Measurements from ENCODE around the gene TAF6L.
"Not testable (repeated sequence)": the region's sequence is repeated elsewhere in the genome, so short reads cannot be mapped to it uniquely, and the experiment has no call there.

Gene TAF6L

GRCh38 chr11:62771144-62772021 is at the start of gene TAF6L:
TSS of gene TAF6L (plus strand) at chr11:62771396. CDS start at chr11:62775784, 4,388 bp downstream.
- peak; percentile 91 for DNase-seq (ENCODE audit: low read depth)

GRCh38 chr11:62721994-62722393 is 49.2 kb upstream of the TAF6L start:
- no peak for DNase-seq (ENCODE audit: low read depth)

GRCh38 chr11:62724171-62724570 is 47.0 kb upstream of the TAF6L start:
- no peak for DNase-seq (ENCODE audit: low read depth)

DNA sequence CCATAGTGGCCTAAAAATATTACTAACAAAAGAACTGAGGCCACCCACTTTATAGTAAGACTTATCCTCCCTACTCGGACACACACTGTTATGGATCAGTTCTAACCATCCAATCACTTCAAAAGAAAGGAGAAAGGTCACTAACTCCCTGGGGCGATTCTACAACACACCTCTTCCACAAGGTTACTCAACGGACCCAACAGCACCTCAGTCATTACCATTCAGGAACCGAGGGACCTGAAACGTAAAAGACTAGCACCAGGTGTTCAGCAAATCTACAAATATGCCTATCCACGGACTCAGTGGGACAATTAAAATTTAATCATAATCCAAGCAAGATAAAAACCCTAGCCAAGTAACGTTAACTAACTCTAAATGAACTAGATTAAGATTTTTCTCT is 45.5 kb upstream of the TAF6L start:
- DNase-seq (ENCODE audit: low read depth), result no peak

DNA sequence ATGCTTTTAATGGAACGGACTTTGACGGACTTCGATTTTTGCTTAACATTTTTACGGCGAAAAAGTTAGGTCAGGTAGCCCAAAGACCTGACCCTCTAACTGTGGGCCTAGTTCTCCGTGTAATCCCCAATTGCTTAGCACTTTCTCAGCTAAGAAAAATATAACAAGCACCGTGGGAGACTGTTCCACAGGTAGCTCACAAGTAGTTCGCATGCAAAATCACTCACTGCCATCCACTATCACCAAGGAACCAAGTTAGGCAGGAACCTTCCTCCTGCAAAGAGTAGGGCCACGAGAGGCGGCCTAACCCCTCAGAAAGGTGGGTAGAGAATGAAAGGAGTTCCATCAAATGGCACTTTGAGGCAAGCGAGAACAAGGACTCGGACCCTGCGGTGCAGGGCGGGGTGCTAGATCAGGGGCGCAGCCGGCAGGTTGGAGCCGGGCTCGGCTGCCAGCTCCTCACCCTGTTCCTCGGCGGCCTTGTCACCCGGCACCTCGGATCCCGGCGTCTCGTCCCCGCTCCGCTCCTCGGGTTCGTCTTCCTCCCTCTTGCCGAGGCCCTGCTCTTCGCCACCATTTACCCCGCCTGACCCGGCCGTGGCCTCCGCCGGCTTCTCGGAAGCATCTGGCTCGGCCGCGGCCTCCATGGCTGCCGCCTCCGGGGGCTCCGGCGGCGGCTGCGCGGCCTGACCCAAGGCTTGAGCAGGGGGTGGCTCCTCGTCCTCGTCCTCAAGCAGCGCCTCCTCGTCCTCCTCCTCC is 44.9 kb upstream of the TAF6L start:
- no peak for DNase-seq (ENCODE audit: low read depth)

- no peak for DNase-seq (ENCODE audit: low read depth)
Observed at GRCh38 chr11:62726915-62727164, 44.4 kb upstream of the TAF6L start.

- DNase-seq (ENCODE audit: low read depth), result peak; percentile 94
Observed at GRCh38 chr11:62727165-62727871, 43.9 kb upstream of the TAF6L start, which contains the start of gene HNRNPUL2. TSS of gene HNRNPUL2 (minus strand) at chr11:62727457. CDS start at chr11:62727156, 301 bp downstream.

GRCh38 chr11:62727872-62728170 is 43.4 kb upstream of the TAF6L start:
- peak; percentile 49 for DNase-seq (ENCODE audit: low read depth)

GRCh38 chr11:62728171-62728988 is 42.8 kb upstream of the TAF6L start, which contains the start of gene TTC9C:
TSS of gene TTC9C (plus strand) at chr11:62728486. CDS start at chr11:62728849, 363 bp downstream.
- peak; percentile 60 for DNase-seq (ENCODE audit: low read depth)

GRCh38 chr11:62730076-62730475 is 41.1 kb upstream of the TAF6L start:
- not testable (repeated sequence) for DNase-seq (ENCODE audit: low read depth)

- no peak for DNase-seq (ENCODE audit: low read depth)
Observed at GRCh38 chr11:62732830-62733229, 38.4 kb upstream of the TAF6L start.

DNA sequence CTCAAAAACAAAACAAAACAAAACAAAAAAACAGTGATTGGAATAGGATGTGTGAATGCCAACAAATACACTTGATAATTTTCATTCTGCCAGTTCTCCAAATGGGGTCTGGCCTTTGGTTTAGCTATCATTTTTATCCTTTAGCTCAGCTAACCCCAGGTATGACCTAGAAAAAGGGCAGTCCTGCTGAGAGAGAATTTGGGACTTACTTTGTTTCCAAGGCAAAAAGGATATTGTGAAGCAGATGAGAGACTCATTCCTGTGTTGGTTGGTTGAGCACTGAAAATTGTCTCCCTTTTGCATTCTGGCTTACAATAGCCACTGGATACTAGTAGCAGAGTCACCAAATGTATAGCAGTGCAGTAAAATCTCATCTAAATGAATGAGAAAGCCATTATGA is 34.0 kb upstream of the TAF6L start:
- no peak for DNase-seq (ENCODE audit: low read depth)

DNA sequence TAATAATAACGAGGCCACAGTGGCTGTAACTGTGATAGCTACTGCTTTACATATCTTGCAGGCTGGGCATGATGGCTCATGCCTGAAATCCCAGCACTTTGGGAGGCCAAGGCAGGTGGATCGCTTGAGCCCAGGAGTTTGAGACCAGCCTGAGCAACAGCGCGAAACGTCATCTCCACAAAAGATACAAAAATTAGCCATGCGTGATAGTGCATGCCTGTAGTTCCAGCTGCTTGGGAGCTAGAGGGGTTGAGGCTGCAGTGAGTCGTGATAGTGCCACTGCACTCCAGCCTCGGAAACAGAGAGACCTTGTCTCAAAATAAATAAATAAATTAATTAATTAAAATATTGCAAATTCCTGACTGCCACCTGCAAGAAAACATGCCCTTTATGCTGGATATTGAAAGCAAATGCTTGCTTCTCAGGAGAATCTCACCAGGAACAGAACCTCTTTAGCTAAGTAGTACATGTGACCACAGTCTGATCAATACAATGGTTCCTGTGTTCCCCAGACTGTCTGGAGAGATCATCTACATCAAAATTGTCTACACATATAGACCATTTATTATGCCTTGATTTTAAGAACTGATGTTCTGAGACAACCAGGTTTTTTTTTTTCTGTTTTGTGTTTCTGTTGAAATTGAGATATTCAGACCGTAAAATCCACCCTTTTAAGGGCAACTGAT is 23.6 kb upstream of the TAF6L start:
- no peak for DNase-seq (ENCODE audit: low read depth)

- DNase-seq (ENCODE audit: low read depth), result not testable (repeated sequence)
Observed at GRCh38 chr11:62749931-62750330, 21.3 kb upstream of the TAF6L start.

DNA sequence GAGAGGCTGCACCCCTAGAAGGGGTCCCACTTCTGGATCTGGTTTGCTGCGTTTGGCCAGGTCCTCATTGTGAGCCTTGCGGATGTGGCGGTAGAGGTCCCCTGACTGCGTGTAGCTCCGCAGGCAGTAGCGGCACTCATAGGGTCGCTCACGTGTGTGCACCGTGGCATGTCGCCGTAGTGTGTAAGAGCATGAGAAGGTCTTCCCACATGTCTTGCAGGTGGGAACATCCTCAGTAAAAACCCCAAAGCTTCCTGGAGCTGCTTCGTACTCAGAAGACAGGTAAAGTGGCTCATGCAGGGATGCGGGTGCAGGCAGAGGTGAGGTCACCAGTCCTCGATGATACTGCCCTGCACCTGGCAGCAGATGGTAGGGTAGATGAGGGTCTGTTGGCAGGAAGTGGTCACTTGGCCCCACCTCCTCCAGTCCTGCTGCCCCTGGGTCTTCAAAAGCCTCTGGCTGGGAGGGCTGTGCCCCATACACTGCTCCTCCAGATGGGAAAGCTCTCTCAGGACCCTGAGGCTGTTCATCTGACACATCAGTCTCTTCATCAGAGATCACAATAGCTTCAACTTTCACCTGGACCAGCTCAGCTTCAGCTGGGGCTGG is 18.9 kb upstream of the TAF6L start:
- no peak for DNase-seq (ENCODE audit: low read depth)

DNA sequence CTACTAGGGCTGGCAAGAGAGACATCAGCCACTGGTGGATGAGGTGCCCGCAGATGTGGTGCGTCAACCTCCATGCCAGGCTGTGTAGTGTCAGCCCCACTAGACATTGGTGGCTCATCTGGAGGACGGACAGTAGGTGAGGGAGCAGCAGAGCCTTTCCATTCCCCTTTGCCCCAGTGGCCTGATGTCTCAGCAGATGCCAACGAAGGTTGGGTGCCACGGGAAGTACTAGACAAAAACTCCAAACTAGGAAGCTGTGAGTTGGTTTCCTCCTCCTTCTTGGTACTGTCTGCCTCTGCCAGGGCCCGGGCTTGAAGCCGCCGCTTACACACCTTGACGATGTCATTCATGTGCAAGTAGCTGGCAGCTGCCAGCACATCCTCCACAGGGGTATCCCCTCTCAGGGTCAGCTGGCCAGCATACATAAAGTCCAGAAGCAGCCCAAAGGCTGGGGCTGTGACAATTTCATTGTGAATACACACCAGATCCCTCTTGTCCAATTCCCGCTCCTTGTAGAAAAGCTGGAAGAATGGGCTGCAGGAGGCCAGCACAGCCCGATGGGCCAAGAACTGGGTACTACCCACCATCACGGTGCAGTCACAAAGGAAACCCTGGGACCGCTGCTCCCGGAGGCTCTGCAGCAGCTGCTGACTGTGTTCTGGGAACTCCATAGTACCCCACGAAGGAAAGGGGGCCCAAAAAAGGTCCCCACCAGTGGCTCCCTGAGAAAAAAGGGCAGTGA is 18.0 kb upstream of the TAF6L start:
- no peak for DNase-seq (ENCODE audit: low read depth)

GRCh38 chr11:62753736-62754603 is 17.2 kb upstream of the TAF6L start, which contains the start of gene ZBTB3:
TSS of gene ZBTB3 (minus strand) at chr11:62754160. CDS start at chr11:62753664, 496 bp downstream.
- peak; percentile 95 for DNase-seq (ENCODE audit: low read depth)

- no peak for DNase-seq (ENCODE audit: low read depth)
Observed at GRCh38 chr11:62755086-62755615, 16.0 kb upstream of the TAF6L start.
